ENCODE data around the gene NME3.

The NME3 gene

GRCh38 chr16:1791943-1792812 is 20.8 kb upstream of the NME3 start:
- no peaks in the 10 kb centered on the region for H3K9me3 ChIP-seq (ENCODE audit: control insufficient read depth, low read length)
- H2AFZ ChIP-seq: no peak overlapping the region
- H3K79me2 ChIP-seq: no peaks in the 10 kb centered on the region
- H3K4me3 ChIP-seq (ENCODE audit: low read depth, low read length): no peak overlapping the region
- no peaks in the 10 kb centered on the region for H3K27me3 ChIP-seq (ENCODE audit: control insufficient read depth, insufficient read depth, low read length)
- H3K27ac ChIP-seq: no peak overlapping the region
- H3K36me3 ChIP-seq (ENCODE audit: control insufficient read depth, insufficient read depth, low read length): no peaks in the 10 kb centered on the region
- no peak for TF ChIP-seq CTCF (IDR thresholded peaks at IDR 0.05)
- no peak overlapping the region for H3K4me2 ChIP-seq (ENCODE audit: low read length)
- no peaks in the 10 kb centered on the region for H3K4me1 ChIP-seq
- H3K9ac ChIP-seq: no peak overlapping the region

- TF ChIP-seq CTCF (IDR thresholded peaks at IDR 0.05): no peak
- Histone ChIP-seq H3K4me1 (no peaks in the 10 kb centered on the region), H3K4me3 (ENCODE audit: low read depth, low read length) (no peak overlapping the region), H3K4me2 (ENCODE audit: low read length) (no peak overlapping the region), H3K27me3 (ENCODE audit: control insufficient read depth, insufficient read depth, low read length) (no peaks in the 10 kb centered on the region), H3K9ac (no peak overlapping the region), H3K36me3 (ENCODE audit: control insufficient read depth, insufficient read depth, low read length) (no peaks in the 10 kb centered on the region), H2AFZ (no peak overlapping the region), H3K79me2 (peaks cover 5% of the 10 kb centered on the region), H3K9me3 (ENCODE audit: control insufficient read depth, low read length) (no peaks in the 10 kb centered on the region), H3K27ac (no peak overlapping the region)
Measured at GRCh38 chr16:1791256-1791942, 20.1 kb upstream of the NME3 start.

- Histone ChIP-seq H3K27me3 (ENCODE audit: control insufficient read depth, insufficient read depth, low read length) (no peaks in the 10 kb centered on the region), H3K79me2 (peaks cover 12% of the 10 kb centered on the region), H2AFZ (no peak overlapping the region), H3K36me3 (ENCODE audit: control insufficient read depth, insufficient read depth, low read length) (no peaks in the 10 kb centered on the region), H3K4me1 (no peaks in the 10 kb centered on the region), H3K27ac (no peak overlapping the region), H3K9ac (no peak overlapping the region), H3K4me2 (ENCODE audit: low read length) (no peak overlapping the region), H3K9me3 (ENCODE audit: control insufficient read depth, low read length) (no peaks in the 10 kb centered on the region), H3K4me3 (ENCODE audit: low read depth, low read length) (no peak overlapping the region)
- no peak for TF ChIP-seq CTCF (IDR thresholded peaks at IDR 0.05)
Measured at GRCh38 chr16:1790611-1791255, 19.4 kb upstream of the NME3 start.

DNA sequence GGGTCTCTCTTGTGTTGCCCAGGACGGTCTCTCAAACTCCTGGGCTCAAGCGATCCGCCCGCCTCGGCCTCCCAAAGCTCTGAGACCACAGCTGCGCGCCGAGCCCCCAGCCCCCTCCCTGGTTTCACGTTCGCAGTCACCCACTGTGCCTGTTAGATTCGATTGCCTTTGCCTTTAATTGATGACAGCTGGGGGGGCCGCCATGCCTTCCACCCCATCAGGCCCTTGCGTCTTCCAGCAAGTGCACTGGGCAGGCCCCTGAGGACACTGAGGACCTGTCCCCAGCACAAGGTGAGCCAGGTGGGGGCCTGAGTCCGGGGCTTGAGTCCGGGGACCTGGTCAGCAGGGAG is 18.9 kb upstream of the NME3 start:
- Histone ChIP-seq H3K9me3 (ENCODE audit: control insufficient read depth, low read length) (no peaks in the 10 kb centered on the region), H3K79me2 (peaks cover 17% of the 10 kb centered on the region), H3K4me3 (ENCODE audit: low read depth, low read length) (no peak overlapping the region), H3K27me3 (ENCODE audit: control insufficient read depth, insufficient read depth, low read length) (no peaks in the 10 kb centered on the region), H3K4me1 (no peaks in the 10 kb centered on the region), H3K4me2 (ENCODE audit: low read length) (no peak overlapping the region), H3K36me3 (ENCODE audit: control insufficient read depth, insufficient read depth, low read length) (no peaks in the 10 kb centered on the region), H3K27ac (no peak overlapping the region), H3K9ac (no peak overlapping the region), H2AFZ (no peak overlapping the region)
- TF ChIP-seq CTCF (IDR thresholded peaks at IDR 0.05): no peak
